HG02973 (cell line): Measurements from ENCODE around the gene PIK3C2A.
"Not testable (repeated sequence)": the region's sequence is repeated elsewhere in the genome, so short reads cannot be mapped to it uniquely, and the experiment has no call there.

Source experiments
- ATAC-seq: cut with Tn5 transposase; IDR thresholded peaks from one replicate; pipeline ENCODE4 v1.9.1; 2021; ENCODE audit warnings: moderate library complexity; ENCODE audit not compliant: unreplicated experiment

The PIK3C2A gene, protein sequence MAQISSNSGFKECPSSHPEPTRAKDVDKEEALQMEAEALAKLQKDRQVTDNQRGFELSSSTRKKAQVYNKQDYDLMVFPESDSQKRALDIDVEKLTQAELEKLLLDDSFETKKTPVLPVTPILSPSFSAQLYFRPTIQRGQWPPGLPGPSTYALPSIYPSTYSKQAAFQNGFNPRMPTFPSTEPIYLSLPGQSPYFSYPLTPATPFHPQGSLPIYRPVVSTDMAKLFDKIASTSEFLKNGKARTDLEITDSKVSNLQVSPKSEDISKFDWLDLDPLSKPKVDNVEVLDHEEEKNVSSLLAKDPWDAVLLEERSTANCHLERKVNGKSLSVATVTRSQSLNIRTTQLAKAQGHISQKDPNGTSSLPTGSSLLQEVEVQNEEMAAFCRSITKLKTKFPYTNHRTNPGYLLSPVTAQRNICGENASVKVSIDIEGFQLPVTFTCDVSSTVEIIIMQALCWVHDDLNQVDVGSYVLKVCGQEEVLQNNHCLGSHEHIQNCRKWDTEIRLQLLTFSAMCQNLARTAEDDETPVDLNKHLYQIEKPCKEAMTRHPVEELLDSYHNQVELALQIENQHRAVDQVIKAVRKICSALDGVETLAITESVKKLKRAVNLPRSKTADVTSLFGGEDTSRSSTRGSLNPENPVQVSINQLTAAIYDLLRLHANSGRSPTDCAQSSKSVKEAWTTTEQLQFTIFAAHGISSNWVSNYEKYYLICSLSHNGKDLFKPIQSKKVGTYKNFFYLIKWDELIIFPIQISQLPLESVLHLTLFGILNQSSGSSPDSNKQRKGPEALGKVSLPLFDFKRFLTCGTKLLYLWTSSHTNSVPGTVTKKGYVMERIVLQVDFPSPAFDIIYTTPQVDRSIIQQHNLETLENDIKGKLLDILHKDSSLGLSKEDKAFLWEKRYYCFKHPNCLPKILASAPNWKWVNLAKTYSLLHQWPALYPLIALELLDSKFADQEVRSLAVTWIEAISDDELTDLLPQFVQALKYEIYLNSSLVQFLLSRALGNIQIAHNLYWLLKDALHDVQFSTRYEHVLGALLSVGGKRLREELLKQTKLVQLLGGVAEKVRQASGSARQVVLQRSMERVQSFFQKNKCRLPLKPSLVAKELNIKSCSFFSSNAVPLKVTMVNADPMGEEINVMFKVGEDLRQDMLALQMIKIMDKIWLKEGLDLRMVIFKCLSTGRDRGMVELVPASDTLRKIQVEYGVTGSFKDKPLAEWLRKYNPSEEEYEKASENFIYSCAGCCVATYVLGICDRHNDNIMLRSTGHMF (N-terminal part only)

DNA sequence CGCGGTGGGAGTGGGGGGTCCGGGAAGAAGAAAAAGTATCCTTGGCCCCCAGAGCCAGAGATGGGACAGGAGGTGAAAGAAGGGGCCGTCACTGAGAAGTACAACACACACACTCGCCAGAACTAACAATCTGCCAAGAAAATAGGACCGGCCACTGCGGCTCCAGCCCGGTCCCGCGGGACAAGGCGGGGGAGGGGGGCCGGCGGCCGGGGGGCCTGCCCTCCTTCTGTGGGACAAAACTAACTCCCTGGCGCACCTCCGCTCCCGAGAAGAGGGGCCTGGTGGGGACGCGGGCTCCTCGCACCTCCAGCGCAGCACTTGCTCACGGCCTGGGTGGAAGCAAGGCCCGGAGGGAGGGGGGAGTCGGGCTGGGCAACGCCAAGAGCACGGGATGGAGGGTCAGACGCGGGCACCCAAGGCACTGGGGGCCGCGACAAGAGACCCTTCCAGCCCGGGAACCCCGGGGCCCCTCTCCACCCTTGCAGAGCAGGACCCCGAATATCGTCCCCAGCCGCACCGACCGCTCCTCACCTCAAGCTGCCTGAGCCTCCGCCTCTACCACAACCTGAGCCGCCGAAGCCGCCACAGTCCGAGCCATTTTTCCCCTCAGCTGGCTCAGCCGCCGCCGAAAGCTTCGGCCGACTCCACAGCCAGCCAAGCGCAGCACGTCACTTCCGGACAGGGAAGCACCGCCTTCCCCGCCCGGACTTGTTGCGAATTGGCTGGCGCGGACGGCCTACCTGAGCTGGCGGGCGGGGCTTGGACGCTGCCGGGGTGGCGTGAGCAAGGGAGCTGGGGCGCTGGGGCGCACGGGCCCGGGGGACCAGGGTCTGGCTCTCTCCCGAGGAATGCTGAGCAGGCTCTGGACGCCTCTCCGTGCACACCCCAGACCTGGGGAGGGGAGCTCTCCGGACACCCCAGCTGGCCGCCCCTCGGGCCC, at the start of gene PIK3C2A:
Gene PIK3C2A, minus strand, starts transcription at position 670 of the 940 bp plus-strand sequence. CDS start 38,245 bp downstream, outside the sequence.
- peak; percentile 97 for ATAC-seq

DNA sequence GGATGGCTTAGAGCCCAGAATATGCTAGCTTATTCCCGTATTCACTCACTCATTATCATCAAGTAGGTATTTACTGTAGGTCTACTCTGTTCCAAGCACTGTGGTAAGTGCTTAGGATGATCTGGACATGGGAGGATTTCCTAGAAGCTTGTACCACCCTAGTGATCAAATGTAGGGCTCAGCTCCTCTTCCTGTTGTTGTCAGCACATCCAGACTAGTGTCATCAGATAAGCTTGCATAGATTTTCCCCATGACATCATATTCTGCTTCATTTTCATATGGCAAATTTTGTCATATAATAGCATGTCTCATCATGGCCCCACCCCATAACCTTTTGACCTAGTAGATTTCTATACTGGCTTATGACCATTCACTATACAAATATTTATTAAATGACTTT, 49.4 kb upstream of the PIK3C2A start:
- no peak for ATAC-seq

DNA sequence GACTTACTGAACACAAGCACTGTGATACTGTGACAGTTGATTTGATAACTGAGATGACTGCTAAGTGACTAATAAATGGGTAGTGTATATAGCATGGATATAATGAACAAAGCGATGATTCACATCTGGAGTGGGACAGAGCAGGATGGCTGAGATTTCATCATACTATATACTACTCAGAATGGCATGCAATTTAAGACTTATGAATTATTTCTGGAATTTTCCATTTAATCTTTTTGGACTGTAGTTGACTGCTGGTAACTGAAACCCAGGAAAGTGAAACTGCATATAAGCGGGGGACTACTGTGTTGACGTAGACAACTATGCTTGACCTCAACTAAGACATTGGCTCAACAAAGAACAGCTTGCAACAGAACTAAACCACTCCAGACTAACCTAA, 48.7 kb upstream of the PIK3C2A start:
- no peak for ATAC-seq

DNA sequence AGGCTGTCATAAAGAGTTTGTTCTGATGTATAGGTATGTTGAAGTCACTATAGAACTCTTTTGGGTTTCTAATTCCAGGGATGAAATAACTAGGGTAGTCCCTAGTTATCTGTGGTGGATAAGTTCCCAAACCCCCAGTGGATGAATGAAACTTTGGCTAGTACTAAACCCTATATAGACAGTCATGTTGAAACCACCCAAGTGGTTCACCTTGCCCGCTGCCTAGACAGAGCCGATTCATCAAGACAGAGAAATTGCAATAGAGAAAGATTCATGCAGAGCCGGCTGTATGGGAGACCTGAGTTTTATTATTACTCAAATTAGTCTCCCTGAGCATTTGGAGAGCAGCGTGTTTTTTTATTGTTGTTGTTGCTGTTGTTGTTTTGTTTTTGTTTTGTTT, 44.9 kb upstream of the PIK3C2A start:
- no peak for ATAC-seq

DNA sequence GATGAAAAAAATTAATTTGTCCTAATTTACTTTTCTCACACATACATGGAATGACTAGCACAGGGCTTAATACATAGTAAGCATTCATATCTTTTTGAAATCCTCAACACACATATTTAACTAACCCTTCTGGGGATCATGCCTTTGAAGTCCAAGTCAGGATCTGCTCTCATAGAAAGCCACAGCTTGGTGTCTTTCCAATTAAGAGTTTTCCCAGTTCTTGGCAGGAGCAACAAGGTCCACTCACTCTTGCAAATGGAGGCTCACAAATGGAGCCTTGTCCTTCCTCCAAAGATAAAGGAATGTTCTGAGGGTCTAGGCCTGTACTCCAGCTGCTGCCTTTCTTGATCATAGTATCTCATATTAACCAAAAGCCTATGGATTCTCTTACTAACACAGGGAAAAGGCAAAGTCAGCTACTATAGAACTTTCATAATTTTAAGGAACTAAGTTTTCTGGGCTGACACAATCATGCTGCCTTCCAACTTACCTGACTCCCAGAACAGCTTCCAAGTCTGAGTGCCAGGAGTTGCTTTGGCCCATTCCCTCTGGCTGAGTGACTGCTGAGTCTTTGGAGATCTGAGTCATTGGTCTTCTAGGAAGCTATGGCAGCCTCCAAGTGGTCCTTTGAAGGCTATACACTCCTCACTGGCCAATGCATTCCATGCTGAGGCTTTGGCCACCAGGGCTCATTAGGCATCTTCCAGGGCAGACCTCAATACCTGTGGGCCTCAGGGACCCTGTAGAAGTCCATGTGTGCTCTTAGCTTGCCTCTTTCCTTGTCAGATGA, 43.0 kb upstream of the PIK3C2A start:
- no peak for ATAC-seq

DNA sequence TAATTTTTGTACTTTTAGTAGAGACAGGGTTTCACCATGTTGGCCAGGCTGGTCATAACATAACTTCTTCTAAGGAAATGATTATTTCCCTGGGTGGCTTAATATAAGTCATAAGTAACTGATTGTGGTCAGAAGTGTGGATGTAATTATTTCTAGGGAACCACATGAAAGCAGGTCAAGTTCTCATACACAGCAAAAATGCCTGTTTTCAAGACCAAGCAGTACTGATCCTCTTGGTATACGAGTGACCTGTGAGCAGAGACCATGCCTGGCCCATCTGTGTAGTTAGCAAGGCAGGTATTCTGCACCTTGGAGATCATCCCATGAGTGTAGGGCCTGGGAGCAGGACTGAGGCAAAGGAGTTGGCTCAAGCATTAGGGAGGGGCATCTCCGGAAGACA, 36.3 kb upstream of the PIK3C2A start:
- peak; percentile 93 for ATAC-seq

DNA sequence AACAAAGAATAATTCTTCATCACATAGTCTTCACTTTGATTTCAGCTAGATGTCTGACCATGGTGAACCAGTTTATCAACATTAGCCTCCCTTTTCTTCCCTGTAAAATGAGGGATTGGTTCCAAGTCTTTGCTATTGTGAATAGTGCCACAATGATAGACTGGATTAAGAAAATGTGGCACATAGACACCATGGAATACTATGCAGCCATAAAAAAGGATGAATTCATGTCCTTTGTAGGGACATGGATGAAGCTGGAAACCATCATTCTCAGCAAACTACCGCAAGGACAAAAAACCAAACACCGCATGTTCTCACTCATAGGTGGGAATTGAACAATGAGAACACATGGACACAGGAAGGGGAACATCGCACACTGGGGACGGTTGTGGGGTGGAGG, 35.2 kb upstream of the PIK3C2A start:
- ATAC-seq, result not testable (repeated sequence)

DNA sequence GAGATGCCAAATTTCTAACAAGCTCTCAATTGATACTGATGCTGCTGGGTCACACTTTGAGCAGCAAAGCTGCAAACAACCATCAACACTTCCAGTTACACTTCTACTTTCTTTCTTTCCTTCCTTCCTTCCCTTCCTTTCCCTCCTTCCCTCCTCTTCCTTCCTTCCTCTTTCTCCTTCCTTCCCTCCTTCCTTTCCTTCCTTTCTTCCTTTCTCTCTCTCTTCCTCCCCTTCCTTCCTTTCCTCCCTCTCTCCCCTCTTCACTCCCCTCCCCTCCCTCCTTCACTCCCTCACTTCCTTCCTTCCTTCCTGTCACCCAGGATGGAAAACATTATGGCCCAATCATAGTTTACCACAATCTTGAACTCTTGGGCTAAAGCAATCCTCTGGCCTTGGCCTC, 33.0 kb upstream of the PIK3C2A start:
- ATAC-seq, result no peak

DNA sequence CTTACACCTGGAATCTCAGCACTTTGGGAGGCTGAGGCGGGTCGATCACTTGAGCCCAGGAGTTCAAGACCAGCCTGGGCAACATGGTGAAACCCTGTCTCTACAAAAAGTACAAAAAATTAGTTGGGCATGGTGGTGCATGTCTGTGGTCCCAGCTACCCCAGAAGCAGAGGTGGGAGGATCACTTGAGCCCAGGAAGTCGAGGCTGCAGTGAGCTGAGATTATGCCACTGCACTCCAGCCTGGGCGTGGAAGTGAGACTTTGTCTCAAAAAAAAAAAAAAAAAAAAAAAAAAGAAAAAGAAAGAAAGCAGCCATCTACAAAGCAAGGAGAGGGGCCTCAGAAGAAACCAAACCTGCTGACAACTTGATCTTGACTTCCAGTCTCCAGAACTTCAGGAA, 32.1 kb upstream of the PIK3C2A start:
- ATAC-seq, result not testable (repeated sequence)

DNA sequence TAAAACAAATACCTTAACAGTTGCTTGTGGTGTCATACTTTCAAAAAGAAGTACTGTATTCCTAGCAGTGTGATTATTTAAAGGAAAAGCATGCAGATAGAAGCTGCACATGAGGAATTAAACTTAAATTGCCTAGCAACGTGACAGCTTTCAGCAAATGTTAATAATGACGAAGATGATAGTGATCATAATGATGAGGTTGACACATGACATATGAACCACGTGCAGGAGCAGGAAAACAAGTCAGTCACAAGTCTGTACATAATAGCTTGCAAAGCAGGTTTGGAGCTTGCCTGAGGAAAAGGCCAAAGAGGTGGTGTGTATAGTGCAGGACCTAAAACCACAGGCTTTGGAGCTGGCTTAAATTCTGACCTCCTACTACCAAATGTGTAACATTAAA, 30.6 kb upstream of the PIK3C2A start:
- ATAC-seq, result no peak

DNA sequence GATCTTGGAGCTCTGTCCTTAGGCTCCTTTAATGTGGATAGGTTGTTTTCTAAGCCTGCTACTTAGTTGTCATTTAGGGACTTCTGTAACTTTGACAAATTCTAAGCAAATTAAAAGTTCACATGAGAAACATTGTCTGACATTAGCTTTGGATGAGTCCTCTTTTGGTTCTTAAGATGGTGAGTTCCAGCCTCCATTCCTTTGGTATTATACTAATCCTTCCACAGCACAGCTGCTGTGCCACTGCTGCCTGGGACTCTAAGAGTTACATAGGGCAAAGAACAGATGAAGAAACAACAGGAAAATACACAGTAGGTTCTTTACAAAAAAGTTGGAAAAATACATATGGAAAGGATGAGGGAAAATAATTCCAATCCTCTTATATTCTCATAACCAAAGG, 25.3 kb upstream of the PIK3C2A start:
- ATAC-seq, result no peak

DNA sequence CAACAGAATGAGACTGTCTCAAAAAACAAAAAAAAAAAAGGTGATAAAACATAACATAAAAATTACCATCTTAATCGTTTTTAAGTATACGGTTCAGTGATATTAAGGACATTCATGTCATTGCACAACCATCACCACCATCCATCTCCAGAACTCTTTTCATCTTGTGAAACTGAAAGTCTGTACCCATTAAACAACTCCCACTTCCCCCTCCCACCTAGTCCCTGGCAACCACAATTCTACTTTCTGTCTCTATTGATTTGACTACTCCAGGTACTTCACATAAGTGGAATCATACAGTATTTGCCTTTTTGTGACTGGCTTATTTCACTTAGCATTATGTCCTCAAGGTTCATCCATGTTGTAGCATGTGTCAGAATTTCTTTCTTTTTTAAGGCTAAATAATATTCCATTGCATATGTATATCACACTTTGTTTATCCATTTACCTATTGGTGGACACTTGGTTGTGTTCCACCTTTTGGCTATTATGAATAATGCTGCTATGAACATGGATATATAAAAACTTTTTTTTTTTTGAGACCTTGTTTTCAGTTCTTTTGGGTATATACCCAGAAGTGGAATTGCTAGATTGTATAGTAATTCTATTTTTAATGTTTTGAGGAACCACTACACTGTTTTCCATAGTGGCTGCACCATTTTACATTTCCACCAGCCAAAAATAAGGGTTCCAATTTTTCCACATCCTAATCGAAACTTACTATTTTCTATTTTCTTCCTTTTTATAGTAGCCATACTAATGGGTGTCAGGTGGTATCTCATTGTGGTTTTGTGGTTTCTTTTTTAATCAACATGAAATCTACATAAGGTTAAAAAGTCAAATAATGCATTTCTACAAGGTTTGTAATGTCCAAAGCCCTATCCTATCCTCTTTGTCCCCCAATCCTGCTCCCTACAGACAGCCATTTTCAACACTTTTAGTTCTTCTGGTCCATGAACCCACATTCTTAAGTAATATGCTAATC, 23.4 kb upstream of the PIK3C2A start:
- peak; percentile 95 for ATAC-seq

DNA sequence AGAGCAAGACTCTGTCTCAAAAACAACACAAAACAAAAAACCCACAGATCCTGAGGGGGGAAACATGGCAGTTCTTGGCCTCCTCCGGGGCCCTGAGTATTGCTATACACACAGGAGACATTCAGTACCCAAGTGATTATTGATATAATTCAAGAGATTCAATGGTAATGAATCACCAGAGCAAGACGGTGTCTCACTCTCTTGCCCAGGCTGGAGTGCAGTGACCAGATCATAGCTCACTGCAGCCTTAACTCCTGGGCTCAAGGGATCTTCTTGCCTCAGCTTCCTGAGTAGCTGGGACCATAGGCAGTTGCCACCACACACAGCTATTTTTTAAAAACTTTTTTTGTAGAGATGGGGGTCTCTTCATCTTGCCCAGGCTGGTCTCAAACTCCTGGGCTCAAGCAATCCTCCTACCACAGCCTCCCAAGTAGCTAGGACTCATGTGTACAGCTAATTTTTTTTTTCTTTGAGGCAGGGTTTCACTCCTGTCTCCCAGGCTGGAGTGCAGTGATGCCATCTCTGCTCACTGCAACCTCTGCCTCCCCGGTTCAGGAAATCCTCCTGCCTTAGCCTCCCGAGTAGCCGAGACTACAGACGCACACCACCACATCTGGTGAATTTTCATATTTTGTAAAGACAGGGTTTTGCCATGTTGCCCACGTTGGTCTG, 21.8 kb upstream of the PIK3C2A start:
- no peak for ATAC-seq

DNA sequence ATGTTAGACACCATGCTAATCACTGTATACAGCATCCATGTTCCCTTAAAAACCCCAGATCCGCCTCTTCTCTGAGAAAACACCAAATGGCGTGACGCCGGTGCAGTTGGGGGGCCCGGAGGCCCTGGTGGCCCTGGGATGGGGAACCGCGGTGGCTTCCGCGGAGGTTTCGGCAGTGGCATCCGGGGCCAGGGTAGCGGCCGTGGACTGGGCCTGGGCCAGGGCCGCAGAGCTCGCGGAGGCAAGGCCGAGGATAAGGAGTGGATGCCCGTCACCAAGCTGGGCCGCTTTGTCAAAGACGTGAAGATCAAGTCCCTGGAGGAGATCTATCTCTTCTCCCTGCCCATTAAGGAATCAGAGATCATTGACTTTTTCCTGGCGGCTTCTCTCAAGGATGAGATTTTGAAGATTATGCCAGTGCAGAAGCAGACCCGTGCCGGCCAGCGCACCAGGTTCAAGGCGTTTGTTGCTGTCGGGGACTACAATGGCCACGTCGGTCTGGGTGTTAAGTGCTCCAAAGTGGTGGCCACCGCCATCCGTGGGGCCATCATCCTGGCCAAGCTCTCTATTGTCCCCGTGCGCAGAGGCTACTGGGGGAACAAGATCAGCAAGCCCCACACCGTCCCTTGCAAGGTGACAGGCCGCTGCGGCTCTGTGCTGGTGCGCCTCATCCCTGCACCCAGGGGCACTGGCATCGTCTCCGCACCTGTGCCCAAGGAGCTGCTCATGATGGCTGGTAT, 20.6 kb upstream of the PIK3C2A start:
- not testable (repeated sequence) for ATAC-seq

DNA sequence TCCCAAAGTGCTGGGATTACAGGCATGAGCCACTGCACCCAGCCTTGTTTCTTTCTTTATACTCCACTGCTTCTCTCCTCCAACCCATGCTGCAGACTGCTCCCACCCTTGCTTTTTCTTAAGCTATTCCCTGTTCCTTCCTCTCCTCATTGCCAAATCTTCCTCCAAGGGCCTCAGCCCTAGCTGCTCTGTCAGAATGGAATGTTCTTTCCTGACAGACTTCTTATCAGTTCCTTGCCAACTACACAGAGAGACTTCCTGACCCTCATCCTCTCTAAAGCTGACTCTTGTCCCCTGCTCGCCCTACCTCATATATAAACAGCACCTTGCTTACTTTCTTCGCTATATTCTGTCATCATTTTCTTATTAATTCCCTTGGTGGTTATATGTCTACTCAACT, 16.9 kb upstream of the PIK3C2A start:
- no peak for ATAC-seq

DNA sequence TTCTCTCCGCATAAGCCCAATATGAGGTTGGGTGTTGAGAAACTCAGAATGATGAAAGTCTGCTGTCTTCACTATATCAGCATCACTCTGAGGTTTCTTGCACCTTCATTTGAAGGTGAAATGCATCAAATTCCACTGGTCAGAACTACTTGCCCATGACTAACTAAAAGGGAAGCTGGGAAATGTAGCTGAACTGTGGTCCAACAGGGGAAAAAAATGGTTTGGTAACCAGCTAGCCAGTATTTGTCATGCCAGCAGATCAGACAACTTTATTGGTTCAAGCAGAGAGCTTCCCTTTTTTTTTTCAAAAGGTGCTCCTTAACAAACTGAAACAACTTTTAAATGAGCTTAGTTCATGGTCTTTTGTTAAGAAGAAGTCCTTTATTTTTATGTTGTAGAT, 14.2 kb upstream of the PIK3C2A start:
- ATAC-seq, result no peak

DNA sequence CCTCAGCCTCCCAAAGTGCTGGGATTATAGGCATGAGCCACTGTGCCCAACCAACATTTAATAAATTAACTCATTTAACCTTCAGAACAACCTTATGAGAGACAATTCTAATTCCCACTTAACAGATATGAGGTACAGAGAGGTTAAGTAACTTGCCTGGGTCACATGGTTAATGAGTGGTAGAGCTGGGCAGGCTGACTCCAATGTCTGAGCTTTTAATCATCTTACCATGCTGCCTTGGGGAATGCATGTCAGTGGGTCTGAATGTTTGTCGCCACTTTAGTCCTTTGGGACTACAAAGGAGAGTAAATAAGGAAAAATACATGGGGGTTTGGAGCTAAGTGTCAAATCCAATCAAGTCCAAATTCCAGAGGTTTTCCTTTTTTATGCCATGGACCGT, 11.2 kb upstream of the PIK3C2A start:
- no peak for ATAC-seq
